Measurements from ENCODE around the gene PRIM1. TPM values are rescaled to one million over a fixed set of nuclear protein-coding genes. Genes with fewer than 3 reads are reported as not detected.

The PRIM1 gene
- total and polyA plus RNA-seq, 2 of the 8 experiments (the other 6 are each of a cell fraction or from before 2014, with no cell fraction given): 52.4 to 61.9 TPM

GRCh38 chr12:56751712-56752598 lies at the start of gene PRIM1 (continued):
- TF ChIP-seq EZH2 (IDR thresholded peaks at IDR 0.05; ENCODE audit: low read depth, low read length, severe bottlenecking): no peak
- peak; percentile 84 for TF ChIP-seq TBP (IDR thresholded peaks at IDR 0.05; ENCODE audit: low read depth, low read length)
- TF ChIP-seq TEAD4 (IDR thresholded peaks at IDR 0.05; ENCODE audit: low read depth, low read length): no peak
- TF ChIP-seq EGR1 (IDR thresholded peaks at IDR 0.05; ENCODE audit: borderline replicate concordance, low read depth, low read length): peak; percentile 87
- TF ChIP-seq ASH2L (IDR thresholded peaks at IDR 0.05; ENCODE audit: low read length): peak; percentile 54
- TF ChIP-seq, protein P1, sequence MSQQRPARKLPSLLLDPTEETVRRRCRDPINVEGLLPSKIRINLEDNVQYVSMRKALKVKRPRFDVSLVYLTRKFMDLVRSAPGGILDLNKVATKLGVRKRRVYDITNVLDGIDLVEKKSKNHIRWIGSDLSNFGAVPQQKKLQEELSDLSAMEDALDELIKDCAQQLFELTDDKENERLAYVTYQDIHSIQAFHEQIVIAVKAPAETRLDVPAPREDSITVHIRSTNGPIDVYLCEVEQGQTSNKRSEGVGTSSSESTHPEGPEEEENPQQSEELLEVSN (IDR thresholded peaks at IDR 0.05): peak; percentile 96
- TF ChIP-seq SP1 (IDR thresholded peaks at IDR 0.05; ENCODE audit: low read depth, low read length): 0 out of 2 replicates have a peak, but pooled peaks have one; percentile 49
- TF ChIP-seq RFX5 (IDR thresholded peaks at IDR 0.05; ENCODE audit: borderline replicate concordance, low read depth, low read length): no peak
- TF ChIP-seq PHF8 (conservative IDR thresholded peaks at IDR 0.05; ENCODE audit: low read depth, low read length): peak; percentile 93
- TF ChIP-seq YY1 (IDR thresholded peaks at IDR 0.05; ENCODE audit: low read depth, low read length): peak; percentile 88
- peak; percentile 92 for TF ChIP-seq TAF1 (IDR thresholded peaks at IDR 0.05; ENCODE audit: low read depth, low read length)
- no peak for TF ChIP-seq RAD21 (IDR thresholded peaks at IDR 0.05 in 1 of 2, conservative IDR thresholded peaks at IDR 0.05 in 1 of 2; ENCODE audit: low read depth in 2 of 2, low read length in 2 of 2)
- TF ChIP-seq BACH1 (IDR thresholded peaks at IDR 0.05; ENCODE audit: low read length): peak; percentile 68
- 0 out of 2 replicates have a peak, but pooled peaks have one; percentile 60 for TF ChIP-seq RBBP5 (IDR thresholded peaks at IDR 0.05; ENCODE audit: borderline replicate concordance, low read depth, low read length)
- TF ChIP-seq SIX5 (IDR thresholded peaks at IDR 0.05; ENCODE audit: low read depth, low read length): peak; percentile 78
- TF ChIP-seq SIN3A (conservative IDR thresholded peaks at IDR 0.05 in 1 of 2, IDR thresholded peaks at IDR 0.05 in 1 of 2; ENCODE audit: low read depth in 1 of 2, low read length in 2 of 2): peak in 1 of 2 experiments; percentile 20; a peak in 1 of 4 replicates
- TF ChIP-seq CHD1 (IDR thresholded peaks at IDR 0.05; ENCODE audit: low read depth, low read length): no peak; the same call in none of the 2 replicates
- TF ChIP-seq NRF1 (IDR thresholded peaks at IDR 0.05; ENCODE audit: low read depth, low read length): peak; percentile 53
